Nephron (organoid): Measurements from ENCODE around the gene SELENOF.

ENCODE experiments used
- H3K27ac Mint-ChIP-seq, 3 experiments: 2 replicates each; pipeline ENCODE4 v1.8.0; 2020; ENCODE audit warnings: mixed read lengths in 3 of 3, mild to moderate bottlenecking in 2 of 3, moderate library complexity in 1 of 3
- H3K27me3 Mint-ChIP-seq: 2 replicates; pipeline ENCODE4 v1.8.0; 2021; ENCODE audit warnings: low read depth, mild to moderate bottlenecking, moderate library complexity, mixed read lengths
- H3K36me3 Mint-ChIP-seq: 2 replicates; pipeline ENCODE4 v1.8.0; 2020; ENCODE audit warnings: low read depth, mixed read lengths
- H3K4me1 Mint-ChIP-seq: 2 replicates; pipeline ENCODE4 v1.8.0; 2020; ENCODE audit warnings: mixed read lengths
- H3K4me3 Mint-ChIP-seq, 3 experiments: 2 replicates each; pipeline ENCODE4 v1.8.0; 2020; ENCODE audit warnings: mild to moderate bottlenecking in 3 of 3, mixed read lengths in 3 of 3, moderate library complexity in 2 of 3
- H3K9me3 Mint-ChIP-seq: 2 replicates; pipeline ENCODE4 v1.8.0; 2020; ENCODE audit warnings: mixed read lengths
- CTCF ChIP-seq, 3 experiments: fragments of 200-600 bp; sonication (generic); IDR thresholded peaks; one replicate each; pipeline ENCODE4 v1.5.0; 2021; ENCODE audit warnings: antibody characterized with exemption in 3 of 3; ENCODE audit not compliant: unreplicated experiment in 3 of 3

The SELENOF gene

GRCh38 chr1:86939406-86939805 lies 25.5 kb upstream of the SELENOF start:
- Mint-ChIP-seq H3K36me3 (no peaks in the 10 kb centered on the region), H3K27me3 (no peaks in the 10 kb centered on the region), H3K9me3 (no peaks in the 10 kb centered on the region), H3K4me1 (peaks cover 15% of the 10 kb centered on the region), H3K4me3 (no peak overlapping the region), H3K27ac (peak overlapping the region in 1 of 3 experiments; percentile 28)
- no peak for TF ChIP-seq CTCF (IDR thresholded peaks at IDR 0.05; ENCODE audit: unreplicated experiment in 3 of 3)

GRCh38 chr1:86938855-86939254 lies 24.9 kb upstream of the SELENOF start:
- H3K4me1 Mint-ChIP-seq, result peaks cover 17% of the 10 kb centered on the region
- no peaks in the 10 kb centered on the region for H3K27me3 Mint-ChIP-seq
- H3K4me3 Mint-ChIP-seq, result no peak overlapping the region
- no peaks in the 10 kb centered on the region for H3K36me3 Mint-ChIP-seq
- H3K9me3 Mint-ChIP-seq, result no peaks in the 10 kb centered on the region
- no peak overlapping the region for H3K27ac Mint-ChIP-seq
- no peak for TF ChIP-seq CTCF (IDR thresholded peaks at IDR 0.05; ENCODE audit: unreplicated experiment in 3 of 3)

- no peak overlapping the region for H3K27ac Mint-ChIP-seq
- TF ChIP-seq CTCF (IDR thresholded peaks at IDR 0.05; ENCODE audit: unreplicated experiment in 3 of 3), result no peak
- H3K4me3 Mint-ChIP-seq, result no peak overlapping the region
- H3K9me3 Mint-ChIP-seq, result no peaks in the 10 kb centered on the region
- peaks cover 2% of the 10 kb centered on the region for H3K36me3 Mint-ChIP-seq
- H3K4me1 Mint-ChIP-seq, result peaks cover 19% of the 10 kb centered on the region
- no peaks in the 10 kb centered on the region for H3K27me3 Mint-ChIP-seq
Observed at GRCh38 chr1:86938450-86938849, 24.5 kb upstream of the SELENOF start.

- peaks cover 3% of the 10 kb centered on the region for H3K36me3 Mint-ChIP-seq
- TF ChIP-seq CTCF (IDR thresholded peaks at IDR 0.05; ENCODE audit: unreplicated experiment in 3 of 3), result no peak
- peaks cover 11% of the 10 kb centered on the region for H3K4me1 Mint-ChIP-seq
- peak overlapping the region; percentile 34 to 84 (median 49) for H3K27ac Mint-ChIP-seq
- H3K27me3 Mint-ChIP-seq, result no peaks in the 10 kb centered on the region
- no peaks in the 10 kb centered on the region for H3K9me3 Mint-ChIP-seq
- no peak overlapping the region for H3K4me3 Mint-ChIP-seq
Observed at GRCh38 chr1:86933562-86934377, 19.8 kb upstream of the SELENOF start.

GRCh38 chr1:86933051-86933450 lies 19.1 kb upstream of the SELENOF start:
- Mint-ChIP-seq H3K9me3 (no peaks in the 10 kb centered on the region), H3K36me3 (peaks cover 3% of the 10 kb centered on the region), H3K4me3 (no peak overlapping the region), H3K27ac (peak overlapping the region in 1 of 3 experiments; percentile 84), H3K4me1 (peaks cover 4% of the 10 kb centered on the region), H3K27me3 (no peaks in the 10 kb centered on the region)
- no peak for TF ChIP-seq CTCF (IDR thresholded peaks at IDR 0.05; ENCODE audit: unreplicated experiment in 3 of 3)

- peaks cover 29% of the 10 kb centered on the region for H3K36me3 Mint-ChIP-seq
- H3K27ac Mint-ChIP-seq, result no peak overlapping the region
- peaks cover 2% of the 10 kb centered on the region for H3K4me1 Mint-ChIP-seq
- no peak overlapping the region for H3K4me3 Mint-ChIP-seq
- no peaks in the 10 kb centered on the region for H3K27me3 Mint-ChIP-seq
- TF ChIP-seq CTCF (IDR thresholded peaks at IDR 0.05; ENCODE audit: unreplicated experiment in 3 of 3), result no peak
- H3K9me3 Mint-ChIP-seq, result peaks cover 26% of the 10 kb centered on the region
Observed at GRCh38 chr1:86928819-86929218, 14.9 kb upstream of the SELENOF start.
